ENCODE data around the gene P4HA2. TPM values are rescaled to one million over a fixed set of nuclear protein-coding genes. Genes with fewer than 3 reads are reported as not detected.

P4HA2 gene
- polyA plus RNA-seq, 10 donors: 52.9 to 81.0 (median 60.4) TPM

DNA sequence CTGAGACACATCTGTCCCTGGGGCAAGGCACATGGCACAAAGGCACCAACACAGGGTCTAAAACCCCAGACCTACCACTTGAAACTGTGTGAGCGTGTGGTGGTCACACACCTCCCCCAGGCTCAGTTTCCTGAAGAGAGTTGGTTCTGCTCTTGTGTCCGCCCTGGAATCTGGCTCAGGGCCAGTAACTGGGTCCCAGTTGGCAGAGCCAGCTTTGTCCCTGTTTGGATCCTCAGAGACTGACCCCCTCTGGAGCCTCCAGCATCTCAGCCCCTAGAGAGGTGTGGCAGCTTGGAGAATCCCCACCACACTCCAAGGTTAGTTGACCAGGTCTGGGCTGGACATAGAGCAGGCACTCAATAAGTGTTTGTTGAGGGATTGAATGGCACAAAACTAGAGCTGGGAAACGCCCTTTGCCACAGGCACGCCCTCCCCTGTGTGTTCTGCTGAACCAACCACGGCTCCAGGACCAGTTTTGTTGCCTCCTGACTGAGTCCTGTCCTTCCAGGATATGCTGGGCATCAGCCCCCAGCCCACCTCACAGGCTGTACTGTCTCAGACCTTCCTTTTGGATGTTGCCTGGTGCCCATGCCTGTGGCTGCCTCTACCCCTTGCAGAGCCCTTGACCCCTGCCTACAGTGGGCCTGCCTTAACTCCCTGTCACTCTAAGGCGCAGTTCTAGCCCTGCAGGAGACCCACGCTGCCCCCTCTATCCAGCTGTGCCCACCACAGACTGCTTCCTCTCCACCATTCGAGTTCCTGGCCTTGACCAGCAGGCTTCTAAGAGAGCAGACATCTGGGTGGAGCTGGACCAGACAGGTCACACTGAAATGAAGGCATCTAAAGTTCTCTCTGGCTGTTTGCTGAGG lies 26.0 kb upstream of the P4HA2 start:
- no peak for DNase-seq

DNA sequence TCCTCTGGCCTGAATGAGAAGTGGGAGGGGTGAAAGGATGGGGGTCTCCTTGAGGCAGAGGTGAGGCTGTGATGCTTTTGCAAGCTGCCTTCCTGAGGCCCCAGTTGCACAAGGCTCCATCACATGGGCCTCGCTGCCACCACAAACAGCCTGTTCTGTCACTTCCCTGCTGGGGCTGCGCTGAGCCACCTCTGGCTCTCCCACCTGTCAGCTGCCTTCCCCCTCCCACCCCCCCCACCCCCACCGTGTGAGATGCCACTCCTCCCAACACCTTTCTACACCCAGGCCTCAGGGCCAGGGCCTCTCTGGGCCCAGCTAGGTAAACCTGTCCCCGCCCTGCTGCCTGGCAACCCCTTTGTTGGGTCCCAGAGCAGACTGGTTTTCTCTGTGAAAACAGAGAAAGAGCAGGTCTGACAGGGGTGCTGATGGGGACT lies 25.4 kb upstream of the P4HA2 start:
- no peak for DNase-seq

DNA sequence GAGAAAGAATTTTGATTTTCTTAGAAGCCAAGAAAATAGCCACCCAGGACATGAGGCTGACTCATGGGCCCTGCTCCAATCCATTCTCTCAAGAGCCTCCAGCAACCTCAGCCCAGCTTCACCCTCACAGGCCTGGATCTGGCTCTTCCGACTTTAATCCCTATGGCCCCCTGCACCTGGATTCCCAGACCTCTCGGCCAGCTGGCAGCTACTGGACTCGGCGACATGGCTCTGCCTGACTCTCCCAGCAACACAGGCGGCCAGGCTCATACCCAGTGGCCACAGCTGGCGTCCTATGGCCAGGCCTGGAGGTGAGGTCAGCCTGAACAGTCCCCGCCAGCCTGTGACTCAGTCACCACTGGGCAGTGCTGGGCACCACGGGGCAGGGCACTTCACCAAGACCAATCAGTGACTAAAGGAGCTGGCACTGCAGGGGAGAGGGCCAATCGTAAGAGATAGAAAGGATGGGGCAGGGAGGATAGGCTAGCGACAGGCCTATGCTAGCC lies 23.6 kb upstream of the P4HA2 start:
- DNase-seq: peak in 1 of 3 donors; percentile 68

DNA sequence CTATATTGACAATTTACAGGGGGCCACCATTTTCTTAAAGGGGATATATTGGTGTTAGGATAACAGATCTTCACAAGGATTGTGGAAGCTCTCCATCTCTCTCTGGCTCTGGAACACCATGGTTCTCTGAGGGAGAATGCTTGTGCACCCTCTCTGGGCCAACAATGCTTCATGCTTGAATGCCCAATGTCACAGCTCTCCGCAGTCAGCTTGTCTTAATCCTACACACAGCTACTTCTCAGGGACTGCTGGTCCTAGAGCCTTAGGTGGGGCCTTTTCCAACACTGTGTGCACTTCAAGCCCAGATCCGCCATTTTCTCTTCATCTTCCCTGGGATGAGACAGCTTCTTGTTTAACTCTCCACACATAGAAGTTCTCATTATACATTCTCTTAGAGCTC lies 22.9 kb upstream of the P4HA2 start:
- DNase-seq: no peak

DNA sequence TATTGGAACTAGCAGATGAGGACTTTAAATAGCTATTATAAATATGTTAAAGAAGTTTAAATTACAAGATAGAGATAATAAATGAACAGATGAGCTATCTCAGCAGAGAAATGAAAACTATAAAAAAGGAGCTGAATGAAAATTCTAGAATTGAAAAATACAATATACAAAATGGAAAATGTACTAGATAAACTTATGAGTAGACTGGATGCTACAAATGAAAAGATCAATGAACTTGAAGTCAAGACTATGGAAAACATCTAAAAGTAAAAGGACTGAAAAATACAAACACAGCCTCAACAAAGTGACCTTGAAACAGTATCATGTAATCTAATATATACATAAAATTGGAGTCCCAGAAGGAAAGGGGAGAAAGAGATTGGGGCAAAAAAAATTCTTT lies 19.2 kb upstream of the P4HA2 start:
- no peak for DNase-seq

DNA sequence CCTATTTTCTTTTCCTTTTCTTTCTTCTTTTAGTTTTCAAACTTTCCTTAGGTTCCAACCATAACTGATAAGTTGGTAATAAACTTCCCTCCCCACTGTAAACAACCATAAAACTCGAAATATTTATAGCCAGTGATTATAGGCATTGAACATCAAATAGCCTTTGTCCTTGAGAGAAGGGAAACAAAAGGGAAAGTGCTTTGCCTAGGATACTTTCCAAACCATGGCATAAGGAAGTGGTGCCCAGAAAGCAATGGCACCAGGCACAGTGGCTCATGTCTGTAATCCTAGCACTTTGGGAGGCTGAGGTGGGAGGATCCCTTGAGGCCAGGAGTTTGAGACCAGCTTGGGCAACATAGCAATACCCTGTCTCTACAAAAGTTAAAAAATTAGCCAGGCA lies 17.9 kb upstream of the P4HA2 start:
- DNase-seq: no peak

DNA sequence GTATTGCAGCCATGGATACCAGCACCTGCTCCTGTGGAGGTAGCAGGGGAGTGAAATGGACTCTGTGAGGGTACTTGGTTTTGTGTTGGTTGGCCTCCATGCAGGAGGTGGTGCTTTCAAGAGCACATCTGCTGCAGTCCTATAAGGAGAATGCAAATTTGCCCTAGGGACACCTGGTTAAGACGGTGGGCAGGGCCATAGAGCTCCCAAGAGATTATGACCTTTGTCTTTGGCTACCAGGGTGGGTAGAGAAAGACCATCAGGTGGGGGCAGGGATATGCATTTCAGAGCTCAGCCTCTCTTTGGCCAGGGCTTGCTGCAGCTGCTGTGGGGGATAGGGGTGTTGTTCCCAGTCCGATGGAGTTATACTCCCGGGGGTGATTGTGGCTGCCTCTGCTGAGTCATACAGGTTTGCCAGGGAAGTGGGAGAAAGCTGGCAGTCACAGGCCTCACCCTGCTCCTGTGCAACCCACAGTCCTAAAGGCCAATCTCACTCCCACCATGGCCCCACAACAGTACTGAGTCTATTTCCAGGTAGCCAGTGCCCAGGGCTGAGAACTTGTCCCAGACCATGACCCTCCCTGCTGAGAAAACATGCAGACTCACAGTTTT lies 15.8 kb upstream of the P4HA2 start:
- no peak for DNase-seq

DNA sequence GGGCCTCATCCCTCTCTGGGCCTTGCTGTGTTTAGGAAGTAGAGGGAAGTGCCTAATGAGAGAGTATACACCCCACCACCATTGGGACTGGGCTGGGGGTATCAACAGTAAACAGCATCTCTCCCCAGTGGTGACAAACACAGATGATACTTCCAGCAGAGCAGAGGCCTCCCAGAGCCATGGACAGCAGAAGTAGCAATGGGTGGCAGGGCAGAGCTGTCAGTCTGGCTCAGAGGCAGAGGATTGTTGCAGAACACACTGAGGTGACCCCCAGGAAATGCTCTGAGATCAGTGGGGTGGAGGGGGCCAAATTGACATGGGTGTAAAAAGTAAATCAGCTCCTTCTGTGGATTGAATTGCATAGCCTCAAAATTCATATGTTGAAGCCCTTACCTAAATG lies 12.1 kb upstream of the P4HA2 start:
- DNase-seq: no peak

DNA sequence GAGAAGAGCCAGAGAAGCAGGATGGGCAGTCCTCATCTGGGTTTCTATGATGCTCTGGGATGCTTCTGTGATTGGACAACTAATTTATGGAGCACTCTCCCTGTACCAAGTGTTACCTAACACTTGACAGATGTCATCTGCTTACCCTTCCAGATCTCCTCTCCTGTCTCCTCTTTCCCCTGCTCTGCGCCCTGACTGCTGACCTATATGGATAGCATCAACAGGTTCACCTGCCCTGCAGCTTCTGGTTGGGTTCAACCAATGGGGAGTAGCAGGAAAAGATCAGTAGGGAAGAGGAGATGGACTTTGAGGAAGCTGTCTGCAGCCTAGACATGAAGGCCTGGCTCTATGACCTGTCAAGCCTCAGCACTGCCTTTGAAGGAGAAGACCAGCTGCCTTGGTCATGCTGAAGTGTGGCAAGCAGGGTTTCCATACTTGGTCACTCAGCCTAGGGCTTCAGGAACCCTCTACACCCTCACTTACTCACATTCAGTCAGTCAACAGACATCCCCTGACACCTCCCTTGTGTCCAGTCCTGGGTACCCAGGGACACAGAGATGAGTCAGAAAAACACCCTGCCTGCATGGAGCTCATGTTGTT lies 11.3 kb upstream of the P4HA2 start:
- no peak for DNase-seq

DNA sequence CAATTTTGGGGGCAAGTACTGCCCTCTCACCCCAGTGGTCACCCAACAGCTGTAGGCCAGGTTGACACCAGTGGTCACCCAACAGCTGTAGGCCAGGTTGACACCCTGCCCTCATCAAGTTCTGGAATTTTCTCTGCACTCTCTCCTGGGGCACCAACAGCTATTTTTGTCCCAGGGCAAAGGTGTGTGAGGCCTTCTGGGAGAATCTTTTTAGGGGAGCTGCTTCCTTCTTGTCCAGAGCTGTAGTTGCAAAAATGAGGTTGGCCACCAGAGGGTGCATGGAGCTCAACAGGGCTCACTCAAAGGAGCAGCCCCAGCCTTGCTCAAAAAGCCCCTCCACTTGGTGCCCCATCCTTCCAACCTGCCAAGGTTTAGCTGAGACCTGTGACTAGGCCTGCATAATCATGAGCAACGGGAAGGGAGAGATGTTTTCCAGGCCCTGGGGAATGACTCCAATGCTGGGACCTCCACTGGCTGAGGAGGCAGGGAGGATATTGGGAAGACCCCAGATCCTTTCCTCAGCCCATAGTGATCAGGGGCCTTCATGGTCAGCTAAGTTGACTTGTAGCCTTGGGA lies 10.6 kb upstream of the P4HA2 start:
- DNase-seq: peak in 2 of 3 donors; percentile 67 to 77

DNA sequence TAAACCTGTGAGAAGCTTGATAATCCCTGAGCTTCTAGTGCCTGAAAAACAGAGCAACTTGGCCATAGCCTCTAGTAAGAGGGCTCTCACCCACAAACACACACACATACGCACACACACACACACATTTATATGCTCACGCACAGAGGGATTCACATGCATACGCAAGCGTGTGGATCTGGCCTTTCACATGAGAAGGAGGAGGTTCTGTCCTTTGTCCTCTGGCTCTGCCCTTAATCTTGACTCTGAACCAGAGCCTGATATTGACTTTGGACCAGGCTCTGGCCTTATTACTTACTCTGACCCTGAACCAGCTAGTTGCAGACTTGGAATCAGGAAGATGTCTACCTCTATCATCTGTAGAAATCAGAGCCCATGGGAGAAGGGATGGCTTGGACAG lies 10.0 kb upstream of the P4HA2 start:
- no peak for DNase-seq

DNA sequence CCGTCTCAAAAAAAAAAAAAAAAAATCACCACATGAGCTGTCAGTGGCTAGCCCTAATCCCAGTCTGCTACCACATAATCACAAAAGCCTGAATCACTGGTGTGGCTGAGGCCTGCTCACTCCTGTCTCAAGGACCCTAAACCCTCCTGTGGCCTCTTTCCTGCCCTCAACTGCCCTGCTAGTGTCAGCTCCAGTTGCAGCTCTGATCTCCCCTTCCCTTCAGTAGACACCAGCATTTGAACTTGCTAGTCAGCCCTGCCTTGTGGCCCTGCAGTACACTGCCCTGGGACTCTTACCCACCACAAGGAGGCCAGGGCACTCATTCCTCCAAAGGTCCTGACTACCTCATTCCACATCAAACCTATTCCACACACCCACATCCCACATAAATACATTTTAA lies 9.5 kb upstream of the P4HA2 start:
- DNase-seq: no peak

DNA sequence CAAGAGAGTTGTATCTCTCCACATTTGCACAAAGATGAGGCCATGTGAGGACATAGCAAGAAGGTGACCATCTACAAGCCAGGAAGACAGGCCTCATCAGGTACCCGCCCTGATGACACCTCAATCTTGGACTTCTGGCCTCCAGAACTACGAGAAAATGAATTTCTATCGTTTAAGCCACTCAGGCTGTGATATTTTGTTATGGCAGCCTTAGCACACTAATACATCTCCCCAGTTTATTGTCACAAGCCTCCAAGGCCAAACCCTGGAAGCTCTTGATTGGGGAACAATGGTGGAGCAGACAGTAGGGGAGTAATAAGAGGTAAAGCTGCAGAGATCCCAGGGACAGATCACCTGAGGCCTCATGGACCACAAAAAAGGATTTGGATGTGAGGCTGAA lies 7.7 kb upstream of the P4HA2 start:
- no peak for DNase-seq

DNA sequence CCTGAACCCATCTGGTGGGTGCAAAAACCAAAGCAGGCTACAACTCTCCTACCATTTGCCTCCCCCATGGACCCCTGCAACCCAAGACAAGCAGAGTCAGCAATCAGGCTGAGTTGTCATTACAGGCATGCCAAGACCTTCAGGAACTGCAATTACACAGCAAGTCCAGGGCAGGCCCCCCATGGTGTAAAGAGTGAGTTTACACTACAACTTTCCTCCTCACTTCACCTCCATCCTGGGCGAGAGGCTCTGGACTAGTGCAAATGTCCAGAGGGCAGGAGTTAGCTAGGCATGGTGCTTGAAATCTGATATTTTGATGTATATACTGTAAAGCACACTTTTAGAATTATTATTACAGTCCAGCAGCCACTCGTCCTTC lies 7.0 kb upstream of the P4HA2 start:
- no peak for DNase-seq

DNA sequence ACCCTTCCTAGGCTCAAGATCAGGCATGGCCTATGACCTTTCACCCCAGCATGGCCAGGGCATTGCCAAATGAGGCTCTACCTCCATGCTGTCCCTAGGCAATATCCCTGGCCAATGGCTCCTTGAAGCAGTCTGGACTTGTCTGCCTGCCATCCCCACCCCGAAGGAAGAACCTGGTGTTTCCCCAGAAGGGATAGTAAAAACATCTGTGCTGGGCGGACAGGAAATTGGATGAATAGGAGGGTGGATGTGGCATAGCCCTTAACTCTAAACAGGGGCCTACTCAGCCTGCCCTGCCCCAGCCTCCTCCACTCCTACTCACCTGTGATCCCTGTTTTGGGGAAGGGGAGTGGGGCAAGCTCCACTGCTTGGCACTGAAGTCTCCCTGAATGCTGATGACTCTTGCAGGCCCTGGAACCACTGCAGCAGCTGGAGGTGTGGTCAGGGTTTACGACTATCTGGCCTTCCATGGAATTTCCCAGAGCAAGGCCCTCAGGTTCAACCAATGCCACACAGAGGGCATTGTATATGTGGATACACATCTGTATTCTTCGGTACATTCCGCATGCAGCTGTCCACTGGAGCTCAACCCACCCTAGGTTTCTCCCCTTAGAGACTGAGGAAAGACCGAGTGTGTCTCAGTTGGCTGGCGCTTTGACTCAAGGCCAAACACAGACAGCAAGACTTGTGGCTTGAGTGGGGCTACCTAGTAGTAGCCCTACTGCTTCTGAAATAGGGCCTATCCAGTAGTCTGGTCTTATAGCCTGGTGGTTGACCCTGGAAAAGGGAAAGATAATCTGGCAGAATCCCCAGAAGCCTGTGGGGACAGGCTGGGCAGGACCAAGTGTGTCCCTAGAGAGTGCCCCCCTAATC lies 6.4 kb upstream of the P4HA2 start:
- DNase-seq: no peak

DNA sequence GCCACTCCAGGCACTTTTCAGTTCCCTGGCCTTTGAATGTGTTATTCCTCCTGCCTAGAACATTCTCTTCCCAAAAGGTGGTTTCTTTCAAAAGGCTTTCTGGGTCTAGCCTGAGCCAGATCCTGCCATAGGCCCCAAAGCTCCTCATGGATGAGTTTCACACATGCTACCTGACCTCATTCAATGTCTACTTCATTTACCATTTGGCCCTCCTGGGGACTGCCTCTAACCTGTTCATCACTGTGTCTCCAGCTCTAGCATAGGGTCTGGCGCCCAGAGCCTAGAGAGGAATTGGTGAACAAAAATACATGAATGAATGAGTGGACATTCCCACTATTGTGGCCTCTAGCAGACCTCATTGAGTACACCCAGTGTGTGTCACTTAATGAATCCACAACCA lies 5.4 kb upstream of the P4HA2 start:
- no peak for DNase-seq

DNA sequence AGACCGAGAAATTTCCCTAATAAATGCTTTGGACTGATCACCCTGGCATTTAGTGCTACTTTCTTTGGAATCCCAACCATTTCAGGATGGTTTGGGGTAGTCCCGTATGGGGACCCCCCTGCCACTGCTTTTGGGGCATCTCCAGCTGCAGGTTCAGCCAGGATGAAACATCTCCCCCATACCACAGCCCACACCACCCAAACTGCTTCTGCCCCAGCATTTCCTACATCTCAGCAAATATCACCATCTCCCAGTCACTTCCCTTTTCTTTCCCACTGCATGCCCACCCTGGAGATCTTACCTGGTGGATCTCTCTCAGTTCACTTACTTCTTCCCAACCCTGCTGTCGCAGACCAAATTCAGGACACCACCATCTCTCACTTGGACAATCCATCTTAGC lies 4.8 kb upstream of the P4HA2 start:
- DNase-seq: no peak

DNA sequence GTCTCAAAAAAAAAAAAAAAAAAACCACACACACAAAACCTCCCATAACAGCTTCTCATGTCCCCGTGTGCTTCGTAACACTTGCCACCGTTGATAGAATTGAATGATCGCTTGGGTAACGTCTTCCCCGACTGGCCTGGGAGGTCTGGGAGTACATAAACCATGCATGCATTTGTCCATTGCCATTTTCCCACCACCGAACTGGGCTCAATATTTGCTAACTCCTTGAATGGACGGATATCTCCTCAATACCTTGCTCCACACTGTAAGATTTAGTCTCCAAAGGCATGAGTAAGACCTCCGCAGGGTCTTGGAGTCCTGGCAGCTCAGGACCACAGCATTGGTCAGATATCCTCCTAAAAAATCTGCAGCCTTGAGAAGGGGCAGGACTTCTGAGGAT lies 3.2 kb upstream of the P4HA2 start:
- DNase-seq: no peak

DNA sequence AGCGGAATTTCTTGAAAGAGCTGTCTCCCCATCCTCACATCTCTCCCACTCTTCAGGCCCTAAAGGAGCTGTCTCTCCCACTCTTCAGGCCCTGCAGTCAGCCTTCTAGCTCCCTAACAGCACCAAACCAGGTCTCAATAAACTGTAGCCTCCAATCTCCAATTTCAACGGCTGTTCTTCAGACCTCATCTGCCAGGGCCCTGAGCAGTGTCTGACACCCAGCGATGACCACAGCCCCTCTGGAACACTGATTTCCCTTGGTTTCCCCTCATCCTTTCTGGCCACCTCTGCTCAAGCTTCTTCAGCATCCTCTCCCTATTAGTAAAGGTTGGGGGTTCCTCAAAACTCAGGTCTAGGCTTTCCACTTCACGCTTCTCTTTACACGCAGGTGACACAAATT lies 1.6 kb upstream of the P4HA2 start:
- no peak for DNase-seq

DNA sequence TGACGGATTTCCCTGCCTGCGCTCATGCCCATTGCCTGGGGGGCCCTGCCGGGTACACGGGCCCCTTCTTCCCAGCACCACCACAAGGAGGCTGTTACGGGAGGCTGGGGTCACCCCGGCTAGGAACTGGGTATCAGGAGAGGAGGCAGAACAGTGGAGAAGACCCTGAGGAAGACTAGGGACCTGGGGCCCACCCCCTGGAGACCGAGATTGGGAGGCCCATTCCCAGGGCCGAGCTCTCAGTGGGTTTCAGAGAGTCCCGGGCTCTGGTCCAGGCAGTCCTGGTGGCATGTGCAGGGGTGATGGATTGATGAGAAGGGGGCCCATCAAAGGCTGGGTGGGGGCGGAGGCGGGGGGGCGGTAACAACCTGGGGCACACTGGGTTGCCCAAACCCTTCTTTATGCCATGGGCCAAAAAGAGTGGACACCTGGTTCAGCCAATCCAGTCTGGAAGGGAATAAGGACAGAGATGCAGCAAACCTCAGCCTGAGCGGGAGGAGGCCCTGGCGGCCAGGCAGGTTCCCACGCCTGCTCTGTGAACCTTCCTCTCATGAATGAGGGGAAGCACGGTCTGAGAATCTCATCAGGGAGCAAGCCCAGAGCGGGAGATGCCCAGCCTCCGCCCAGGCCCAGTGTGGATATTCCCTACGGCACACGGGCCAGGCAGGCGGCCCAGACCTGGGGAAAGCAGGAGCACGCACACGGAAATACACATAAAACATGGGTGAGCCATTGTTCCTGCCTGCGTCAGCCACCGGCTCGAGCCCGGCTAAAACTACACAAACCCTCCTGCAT lies 785 bp upstream of the P4HA2 start:
- peak in 2 of 3 donors; percentile 46 to 70 for DNase-seq

DNA sequence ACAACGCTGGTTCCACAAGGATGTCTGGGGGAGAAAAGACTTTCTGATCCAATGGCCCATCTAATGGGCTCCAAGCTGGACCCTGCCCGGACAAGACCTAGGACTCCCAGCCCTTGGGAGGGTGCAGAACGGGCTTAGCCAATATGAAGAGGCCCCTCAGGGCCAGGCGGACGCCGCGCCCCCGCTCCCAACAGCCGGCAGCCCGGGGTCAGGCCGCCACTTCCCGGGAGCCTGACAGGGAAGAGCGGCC lies 493 bp downstream of the P4HA2 start:
- peak in 2 of 3 donors; percentile 64 to 86 for DNase-seq
